Embryonic facial prominence (tissue), 1 donor: ENCODE data around the gene LMF2.

Source experiments
- DNase-seq: peaks from one replicate; pipeline ENCODE4 v3.0.0-alpha.2; 2016; ENCODE audit errors: extremely low spot score

LMF2 gene

GRCh38 chr22:50504369-50505211 lies 2.9 kb downstream of the LMF2 start:
- no peak for DNase-seq

GRCh38 chr22:50503475-50504145 lies 3.9 kb downstream of the LMF2 start:
- DNase-seq = no peak

GRCh38 chr22:50502628-50503474 lies 4.7 kb downstream of the LMF2 start:
- no peak for DNase-seq

DNA sequence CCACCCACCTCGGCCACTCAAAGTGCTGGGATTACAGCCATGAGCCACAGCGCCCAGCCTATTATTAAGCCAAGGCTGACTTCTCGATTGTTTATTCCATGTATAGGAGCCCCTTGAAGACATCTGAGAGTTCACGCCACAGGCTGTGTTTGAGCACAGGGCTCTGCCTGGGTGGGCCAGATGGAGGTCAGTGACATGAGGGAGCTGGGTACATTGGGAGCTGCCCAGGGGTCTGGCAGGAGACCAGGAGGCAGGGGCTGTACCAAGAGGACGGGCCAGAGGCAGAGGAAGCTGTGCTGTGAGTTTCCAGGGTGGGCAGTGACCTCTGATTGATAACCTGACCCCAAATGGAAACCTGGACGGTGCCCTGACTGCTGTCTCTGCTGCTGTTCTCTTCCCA lies 5.4 kb downstream of the LMF2 start:
- no peak for DNase-seq

DNA sequence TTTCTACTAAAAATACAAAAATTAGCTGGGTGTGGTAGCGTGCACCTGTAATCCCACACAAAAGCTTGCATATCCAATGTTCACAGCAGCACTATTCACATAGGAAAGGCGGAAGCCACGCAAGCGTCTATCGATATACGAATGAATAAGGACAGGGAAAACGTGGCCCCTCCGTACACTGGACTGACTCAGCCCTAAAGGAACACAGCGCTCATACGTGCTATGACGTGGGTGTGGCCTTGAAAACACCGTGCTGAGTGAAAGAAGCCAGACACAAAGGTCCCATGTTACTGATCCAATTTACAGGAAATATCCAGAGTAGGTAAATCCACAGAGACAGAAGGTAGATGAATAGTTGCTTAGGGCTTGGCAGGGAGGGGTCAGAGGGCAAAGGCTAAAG lies 7.0 kb downstream of the LMF2 start:
- no peak for DNase-seq

DNA sequence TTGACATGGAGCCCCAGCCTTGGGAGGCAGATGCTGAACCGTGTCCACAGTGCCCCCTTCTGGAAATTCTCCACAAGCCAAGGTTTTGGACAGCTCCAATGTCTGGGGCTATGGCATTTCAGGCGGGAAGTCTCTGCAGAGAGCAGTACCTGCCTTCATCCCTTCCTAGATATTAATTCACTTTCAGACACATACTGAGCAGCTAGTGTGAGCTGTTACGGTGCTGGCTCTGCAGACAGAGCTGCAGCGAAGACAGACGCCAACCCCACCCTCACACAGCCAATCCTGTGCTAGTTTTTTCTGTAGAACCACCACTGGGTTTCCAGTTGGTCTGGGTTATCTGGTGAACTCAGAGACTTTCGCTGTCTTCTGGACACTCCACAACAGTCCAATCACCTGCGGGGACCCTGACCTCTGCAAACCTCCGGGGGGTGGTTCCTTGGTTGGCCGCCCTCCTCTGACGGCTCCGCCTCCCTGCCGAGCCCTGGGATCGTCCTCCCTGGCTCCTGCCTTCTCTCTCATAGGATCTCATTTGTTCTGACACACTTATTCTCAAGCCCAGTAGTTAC lies 9.1 kb downstream of the LMF2 start:
- DNase-seq = no peak

GRCh38 chr22:50497093-50497492 lies 10.4 kb downstream of the LMF2 start:
- DNase-seq = no peak

GRCh38 chr22:50490531-50491308 lies 16.8 kb downstream of the LMF2 start:
- no peak for DNase-seq

DNA sequence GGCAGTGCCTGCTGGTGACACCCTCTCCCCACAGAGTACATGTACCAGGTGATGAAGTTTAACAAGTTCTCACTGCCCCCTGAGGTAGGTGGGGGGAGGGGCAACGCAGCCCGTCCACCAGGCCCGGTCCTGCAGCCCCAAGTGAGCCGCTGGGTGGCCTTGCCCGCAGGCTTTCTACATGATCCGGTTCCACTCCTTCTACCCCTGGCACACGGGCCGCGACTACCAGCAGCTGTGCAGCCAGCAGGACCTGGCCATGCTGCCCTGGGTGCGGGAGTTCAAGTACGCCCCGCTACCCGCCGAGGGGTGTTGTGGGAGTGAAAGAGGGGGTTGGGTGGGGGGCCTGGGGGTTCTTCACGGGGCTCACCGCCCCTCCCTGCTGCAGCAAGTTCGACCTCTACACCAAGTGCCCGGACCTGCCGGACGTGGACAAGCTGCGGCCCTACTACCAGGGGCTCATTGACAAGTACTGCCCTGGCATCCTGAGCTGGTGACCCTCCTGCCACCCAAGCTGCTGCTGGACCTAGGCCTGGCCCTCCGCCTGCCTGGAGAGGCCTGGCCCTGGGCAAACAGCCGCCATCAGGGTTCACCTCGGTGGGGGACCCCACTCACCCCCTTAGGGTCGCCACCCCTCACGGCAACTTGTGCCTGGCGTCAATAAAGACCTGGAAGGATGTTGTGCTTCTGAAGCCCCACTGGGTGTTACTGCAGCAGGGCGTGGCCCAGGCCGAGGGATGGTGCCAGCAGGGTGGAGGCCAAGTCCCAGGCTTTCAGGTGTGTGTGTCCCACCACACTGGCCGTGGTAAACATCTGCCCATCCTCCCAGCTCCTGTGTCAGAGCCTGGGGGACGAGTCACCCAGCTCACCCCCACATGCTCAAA lies 17.9 kb downstream of the LMF2 start:
- DNase-seq = no peak

GRCh38 chr22:50488886-50489285 lies 18.6 kb downstream of the LMF2 start:
- no peak for DNase-seq

DNA sequence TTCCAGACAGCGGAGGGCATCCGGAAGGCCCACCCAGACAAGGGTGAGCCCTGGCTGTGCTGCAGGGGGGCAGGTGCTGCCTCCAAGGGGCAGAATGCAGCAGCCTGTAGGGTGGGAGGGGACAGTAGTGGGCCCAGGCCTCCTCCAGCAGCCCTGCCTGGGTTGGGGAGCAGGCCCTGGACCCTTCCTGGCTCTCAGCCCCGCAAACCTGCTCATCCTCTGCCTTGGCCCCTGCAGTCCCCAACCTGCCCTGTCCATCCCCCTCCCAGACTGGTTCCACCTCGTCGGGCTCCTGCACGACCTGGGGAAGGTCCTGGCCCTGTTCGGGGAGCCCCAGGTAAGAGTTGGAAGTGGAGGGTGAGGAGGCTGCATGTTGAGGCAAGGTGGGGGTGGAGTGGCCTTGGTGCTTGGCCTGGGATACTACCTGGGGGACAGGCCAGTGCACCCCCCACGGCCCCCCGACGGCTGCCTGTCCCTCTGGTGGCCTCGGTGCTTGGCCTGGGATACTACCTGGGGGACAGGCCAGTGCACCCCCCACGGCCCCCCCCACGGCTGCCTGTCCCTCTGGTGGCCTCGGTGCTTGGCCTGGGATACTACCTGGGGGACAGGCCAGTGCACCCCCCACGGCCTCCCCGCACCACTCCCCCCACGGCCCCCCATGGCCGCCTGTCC lies 19.4 kb downstream of the LMF2 start:
- DNase-seq = no peak

- no peak for DNase-seq
Measured at GRCh38 chr22:50487290-50488005, 20.1 kb downstream of the LMF2 start.

DNA sequence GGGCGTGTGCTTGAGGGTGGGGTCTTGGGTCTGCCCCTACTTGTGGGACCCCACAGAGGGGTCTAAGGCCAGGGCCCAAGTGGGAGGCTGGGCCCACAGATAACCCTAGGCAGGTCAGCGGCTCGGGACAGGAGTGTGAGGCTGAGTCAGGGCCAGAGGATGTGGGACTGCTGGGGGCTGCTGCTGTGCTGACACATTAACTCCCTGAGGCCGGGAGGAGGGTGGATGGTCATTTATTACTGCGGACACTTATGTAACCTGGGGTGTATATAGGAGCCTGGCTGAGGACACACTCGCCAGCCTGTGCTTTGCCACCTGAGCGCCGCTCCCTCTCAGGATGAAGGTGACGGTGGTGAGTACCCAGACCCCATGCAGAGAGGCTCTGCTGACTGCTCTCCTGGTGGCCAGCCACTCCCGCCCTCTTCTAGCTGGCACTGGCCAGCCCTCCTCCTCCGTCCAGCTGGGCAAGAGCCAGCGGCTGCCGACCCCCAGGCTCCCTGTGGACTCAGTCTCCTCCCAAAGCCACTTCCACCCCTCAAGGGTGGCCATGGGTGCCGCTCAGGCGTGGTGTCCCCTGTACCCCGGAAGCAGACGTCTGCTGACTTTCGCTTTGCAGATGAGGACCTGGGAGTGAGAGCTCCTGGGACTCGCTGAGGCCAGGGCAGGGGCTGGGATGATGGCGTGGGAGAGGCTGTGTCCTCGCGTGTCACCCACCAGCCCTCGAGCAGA lies 20.8 kb downstream of the LMF2 start, which contains the start of gene MIOX:
TSS of gene MIOX (plus strand) at position 299 of the 729 bp plus-strand sequence. CDS start at position 338, 39 bp downstream.
- DNase-seq = no peak

- no peak for DNase-seq
Measured at GRCh38 chr22:50485221-50486131, 22.0 kb downstream of the LMF2 start.

DNA sequence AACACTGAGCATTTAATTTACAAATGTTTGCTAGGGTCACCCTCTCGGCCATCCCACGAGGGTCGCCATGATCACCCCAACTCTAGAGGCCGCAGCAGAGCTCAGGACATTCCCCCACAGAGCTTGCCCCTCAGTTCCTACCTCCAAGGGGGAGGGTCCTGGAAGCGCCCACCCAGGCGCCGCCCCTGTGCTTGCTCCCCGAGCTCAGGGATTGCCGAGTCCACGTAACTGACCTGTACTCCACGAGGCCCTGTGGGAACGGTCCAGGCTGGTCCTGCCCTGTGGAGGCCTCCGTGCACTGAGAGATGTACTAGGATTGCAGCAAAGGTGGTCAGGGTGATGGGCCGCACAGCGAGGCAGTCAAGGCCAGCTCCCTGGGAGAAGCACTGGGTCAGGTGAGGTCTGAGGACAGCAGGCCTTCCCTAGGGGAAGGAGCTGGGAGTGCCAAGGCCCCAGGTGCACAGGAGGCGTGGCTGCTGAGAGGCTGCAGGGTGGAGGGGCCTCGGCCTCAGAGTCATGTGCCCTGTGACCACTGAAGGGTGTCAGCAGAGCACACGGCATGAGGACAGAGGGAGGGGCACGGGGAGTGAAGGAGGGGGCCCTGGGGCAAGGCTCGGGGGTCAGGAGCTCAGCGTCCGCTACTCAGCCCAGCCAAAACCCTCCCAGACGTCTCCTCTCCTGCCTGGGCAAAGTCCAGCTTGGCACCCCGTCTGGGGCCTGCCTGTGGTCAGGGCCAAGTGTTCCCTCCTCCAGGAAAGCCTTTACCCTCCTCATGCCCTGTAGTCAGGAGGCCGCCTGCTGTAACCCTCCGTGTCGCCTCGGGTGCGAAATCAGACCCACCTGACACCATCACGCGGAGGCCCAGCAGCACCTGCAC lies 23.3 kb downstream of the LMF2 start:
- no peak for DNase-seq

GRCh38 chr22:50483556-50483955 lies 23.9 kb downstream of the LMF2 start:
- no peak for DNase-seq
